Measurements from ENCODE around the gene CD40LG. TPM values are rescaled to one million over a fixed set of nuclear protein-coding genes. Genes with fewer than 3 reads are reported as not detected.

CD40LG gene
- total and polyA plus RNA-seq, 2 donors (not counting 1 experiment from before 2014, with no cell fraction given): 0.13 to 0.30 TPM

DNA sequence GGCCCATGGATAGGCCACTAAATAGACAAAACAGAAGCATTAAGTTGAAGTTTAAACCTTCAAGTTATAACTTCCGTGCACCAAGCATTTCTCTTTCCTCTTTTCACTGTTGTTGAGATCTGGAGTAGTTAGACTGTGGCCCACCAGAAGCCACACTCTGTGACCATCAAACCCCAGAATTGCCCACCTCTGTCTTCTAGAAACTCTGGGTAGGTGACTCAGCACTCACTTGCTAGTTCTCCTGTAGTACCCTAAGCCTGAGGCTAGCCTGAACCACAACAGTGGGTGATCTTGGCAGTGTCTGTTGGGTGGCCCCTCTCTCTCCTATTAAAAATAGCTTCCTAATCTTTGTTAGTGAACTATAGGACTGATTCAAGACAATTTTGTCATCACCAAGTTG is 24.6 kb upstream of the CD40LG start:
- Mint-ChIP-seq H3K27ac (no peak overlapping the region), H3K4me3 (no peak overlapping the region), H3K4me1 (no peaks in the 10 kb centered on the region), H3K9me3 (ENCODE audit: insufficient read depth) (no peaks in the 10 kb centered on the region), H3K27me3 (no peaks in the 10 kb centered on the region)
- H3K9me3 ChIP-seq (ENCODE audit: control extremely low read depth in 1 of 3, control insufficient read depth in 2 of 3, insufficient read depth in 1 of 3, low read length in 2 of 3): no peaks in the 10 kb centered on the region
- no peaks in the 10 kb centered on the region for H3K36me3 ChIP-seq (replicated peaks in 1 of 2; ENCODE audit: control extremely low read depth in 1 of 2, control insufficient read depth in 1 of 2, extremely low read depth in 1 of 2, insufficient read depth in 2 of 2, low read length in 1 of 2)
- no CpG with 5 or more reads among the region's 1 CpG for WGBS (ENCODE audit: insufficient coverage)
- ATAC-seq (ENCODE audit: low read depth) (no peak), DNase-seq (no peak)
- ChIA-PET CTCF (interaction anchor here (1.1 kb wide), 1 partner anchor 9 kb away, joined by 3 read pairs; no protein-coding TSS in a partner anchor), POLR2A (no interaction called here)
- intact Hi-C loops (cut with micrococcal nuclease): no loop called here
- no peak overlapping the region for H3K9ac ChIP-seq (ENCODE audit: low read length)
- H4K20me1 ChIP-seq (ENCODE audit: control insufficient read depth, insufficient read depth, low read length, poor library complexity, severe bottlenecking): no peaks in the 10 kb centered on the region
- no peaks in the 10 kb centered on the region for H3K79me2 ChIP-seq (ENCODE audit: control insufficient read depth, insufficient read depth, low read length)
- H2AFZ ChIP-seq (ENCODE audit: insufficient read depth, low read depth, low read length, poor library complexity, severe bottlenecking): no peak overlapping the region
- TF ChIP-seq EZH2 (IDR thresholded peaks at IDR 0.05; ENCODE audit: borderline replicate concordance, insufficient read depth, low read depth, low read length, poor library complexity, severe bottlenecking): no peak
- TF ChIP-seq, protein P1, sequence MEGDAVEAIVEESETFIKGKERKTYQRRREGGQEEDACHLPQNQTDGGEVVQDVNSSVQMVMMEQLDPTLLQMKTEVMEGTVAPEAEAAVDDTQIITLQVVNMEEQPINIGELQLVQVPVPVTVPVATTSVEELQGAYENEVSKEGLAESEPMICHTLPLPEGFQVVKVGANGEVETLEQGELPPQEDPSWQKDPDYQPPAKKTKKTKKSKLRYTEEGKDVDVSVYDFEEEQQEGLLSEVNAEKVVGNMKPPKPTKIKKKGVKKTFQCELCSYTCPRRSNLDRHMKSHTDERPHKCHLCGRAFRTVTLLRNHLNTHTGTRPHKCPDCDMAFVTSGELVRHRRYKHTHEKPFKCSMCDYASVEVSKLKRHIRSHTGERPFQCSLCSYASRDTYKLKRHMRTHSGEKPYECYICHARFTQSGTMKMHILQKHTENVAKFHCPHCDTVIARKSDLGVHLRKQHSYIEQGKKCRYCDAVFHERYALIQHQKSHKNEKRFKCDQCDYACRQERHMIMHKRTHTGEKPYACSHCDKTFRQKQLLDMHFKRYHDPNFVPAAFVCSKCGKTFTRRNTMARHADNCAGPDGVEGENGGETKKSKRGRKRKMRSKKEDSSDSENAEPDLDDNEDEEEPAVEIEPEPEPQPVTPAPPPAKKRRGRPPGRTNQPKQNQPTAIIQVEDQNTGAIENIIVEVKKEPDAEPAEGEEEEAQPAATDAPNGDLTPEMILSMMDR (IDR thresholded peaks at IDR 0.05): no peak
- no peak overlapping the region for H3K4me2 ChIP-seq (replicated peaks; ENCODE audit: low read depth, low read length, poor library complexity, severe bottlenecking)
- H3K27me3 ChIP-seq (replicated peaks in 1 of 4; ENCODE audit: control extremely low read depth in 1 of 4, control insufficient read depth in 3 of 4, insufficient read depth in 4 of 4, low read length in 3 of 4): no peaks in the 10 kb centered on the region
- H3K4me3 ChIP-seq (ENCODE audit: control extremely low read depth in 1 of 5, extremely low read depth in 1 of 5, insufficient read depth in 1 of 5, low read depth in 2 of 5, low read length in 4 of 5): no peak overlapping the region
- H3K4me1 ChIP-seq (ENCODE audit: control insufficient read depth in 2 of 2, insufficient read depth in 2 of 2, low read length in 2 of 2): no peaks in the 10 kb centered on the region
- no peak overlapping the region for H3K27ac ChIP-seq (ENCODE audit: low read length in 2 of 2)

DNA sequence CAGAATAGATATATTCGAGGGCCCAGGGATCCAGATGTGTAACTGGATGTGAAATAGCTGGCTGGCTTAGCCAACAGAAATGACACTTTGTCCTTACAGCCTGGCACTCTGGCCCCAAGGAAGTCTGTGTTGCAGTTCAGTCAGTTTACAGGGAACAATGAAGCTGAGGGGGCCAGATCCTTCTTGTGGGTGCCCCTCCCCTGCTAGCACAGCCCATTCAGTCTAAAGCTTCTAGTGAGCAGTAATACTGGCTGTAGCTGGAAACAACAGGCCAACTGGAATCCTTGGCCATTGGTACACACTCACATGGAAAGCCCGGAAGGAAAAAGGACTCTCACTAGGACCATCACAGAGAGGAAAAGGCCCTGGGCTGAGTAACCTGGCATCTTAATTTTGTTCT is 22.7 kb upstream of the CD40LG start:
- no peak overlapping the region for H3K4me2 ChIP-seq (replicated peaks; ENCODE audit: low read depth, low read length, poor library complexity, severe bottlenecking)
- intact Hi-C loops (cut with micrococcal nuclease): no loop called here
- H2AFZ ChIP-seq (ENCODE audit: insufficient read depth, low read depth, low read length, poor library complexity, severe bottlenecking): no peak overlapping the region
- H3K4me1 Mint-ChIP-seq: no peaks in the 10 kb centered on the region
- 100% methylated on average over 1 of the region's 2 CpGs for WGBS (ENCODE audit: insufficient coverage)
- CTCF ChIA-PET: no interaction called here
- H3K36me3 ChIP-seq (replicated peaks in 1 of 2; ENCODE audit: control extremely low read depth in 1 of 2, control insufficient read depth in 1 of 2, extremely low read depth in 1 of 2, insufficient read depth in 2 of 2, low read length in 1 of 2): no peaks in the 10 kb centered on the region
- H3K4me3 Mint-ChIP-seq: no peak overlapping the region
- no peak overlapping the region for H3K9ac ChIP-seq (ENCODE audit: low read length)
- no peaks in the 10 kb centered on the region for H3K27me3 Mint-ChIP-seq
- no peak overlapping the region for H3K27ac Mint-ChIP-seq
- no peaks in the 10 kb centered on the region for H3K27me3 ChIP-seq (replicated peaks in 1 of 4; ENCODE audit: control extremely low read depth in 1 of 4, control insufficient read depth in 3 of 4, insufficient read depth in 4 of 4, low read length in 3 of 4)
- POLR2A ChIA-PET: no interaction called here
- no peak overlapping the region for H3K4me3 ChIP-seq (ENCODE audit: control extremely low read depth in 1 of 5, extremely low read depth in 1 of 5, insufficient read depth in 1 of 5, low read depth in 2 of 5, low read length in 4 of 5)
- no peaks in the 10 kb centered on the region for H3K4me1 ChIP-seq (ENCODE audit: control insufficient read depth in 2 of 2, insufficient read depth in 2 of 2, low read length in 2 of 2)
- TF ChIP-seq, protein P1 (IDR thresholded peaks at IDR 0.05): no peak
- TF ChIP-seq EZH2 (IDR thresholded peaks at IDR 0.05; ENCODE audit: borderline replicate concordance, insufficient read depth, low read depth, low read length, poor library complexity, severe bottlenecking): no peak
- ATAC-seq (ENCODE audit: low read depth) (no peak), DNase-seq (no peak)
- H3K27ac ChIP-seq (ENCODE audit: low read length in 2 of 2): no peak overlapping the region
- H3K79me2 ChIP-seq (ENCODE audit: control insufficient read depth, insufficient read depth, low read length): no peaks in the 10 kb centered on the region
- H3K9me3 Mint-ChIP-seq (ENCODE audit: insufficient read depth): no peaks in the 10 kb centered on the region
- no peaks in the 10 kb centered on the region for H4K20me1 ChIP-seq (ENCODE audit: control insufficient read depth, insufficient read depth, low read length, poor library complexity, severe bottlenecking)
- H3K9me3 ChIP-seq (ENCODE audit: control extremely low read depth in 1 of 3, control insufficient read depth in 2 of 3, insufficient read depth in 1 of 3, low read length in 2 of 3): no peaks in the 10 kb centered on the region
